Rectal smooth muscle tissue (tissue), 1 donor: Measurements from ENCODE around the gene CRYBG2.

Experiments used
- H3K27ac ChIP-seq: one replicate; pipeline ENCODE4 v1.7.0; 2013; ENCODE audit warnings: low read depth, low read length, inconsistent platforms
- H3K27me3 ChIP-seq: one replicate; pipeline ENCODE4 v1.7.0; 2013; ENCODE audit warnings: low read length; ENCODE audit not compliant: control insufficient read depth, insufficient read depth
- H3K36me3 ChIP-seq: one replicate; pipeline ENCODE4 v1.7.0; 2013; ENCODE audit warnings: low read length; ENCODE audit not compliant: control insufficient read depth, insufficient read depth
- H3K4me1 ChIP-seq: one replicate; pipeline ENCODE4 v1.7.0; 2013; ENCODE audit warnings: low read length; ENCODE audit not compliant: control insufficient read depth, insufficient read depth
- H3K4me3 ChIP-seq: one replicate; pipeline ENCODE4 v1.7.0; 2013; ENCODE audit warnings: low read length
- H3K9ac ChIP-seq: one replicate; pipeline ENCODE4 v1.7.0; 2013; ENCODE audit warnings: low read length

Gene CRYBG2

DNA sequence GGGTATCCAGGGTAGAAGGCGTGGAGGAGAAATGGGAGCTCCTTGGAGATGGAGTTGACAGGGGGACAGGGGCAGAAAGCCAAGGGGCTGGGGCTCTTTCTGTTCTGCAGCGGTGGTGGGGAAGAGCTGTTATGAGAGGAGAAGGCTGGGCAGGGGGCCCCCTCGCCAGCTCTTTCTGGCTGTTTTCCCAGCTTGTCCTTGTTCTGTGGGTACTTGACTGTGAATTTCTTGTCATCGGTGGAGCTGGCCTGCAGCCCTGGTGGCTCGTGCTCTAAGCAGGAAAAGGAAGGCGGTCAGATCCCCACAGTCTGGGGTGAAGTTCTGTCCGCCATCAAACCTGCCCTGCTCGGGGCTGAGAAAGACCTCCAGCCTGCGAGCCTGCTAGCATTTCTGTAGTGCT, 11.0 kb upstream of the CRYBG2 start:
- Histone ChIP-seq H3K9ac (no peak overlapping the region), H3K4me3 (no peak overlapping the region), H3K4me1 (no peaks in the 10 kb centered on the region), H3K27me3 (peaks cover 16% of the 10 kb centered on the region), H3K27ac (no peak overlapping the region), H3K36me3 (no peaks in the 10 kb centered on the region)

DNA sequence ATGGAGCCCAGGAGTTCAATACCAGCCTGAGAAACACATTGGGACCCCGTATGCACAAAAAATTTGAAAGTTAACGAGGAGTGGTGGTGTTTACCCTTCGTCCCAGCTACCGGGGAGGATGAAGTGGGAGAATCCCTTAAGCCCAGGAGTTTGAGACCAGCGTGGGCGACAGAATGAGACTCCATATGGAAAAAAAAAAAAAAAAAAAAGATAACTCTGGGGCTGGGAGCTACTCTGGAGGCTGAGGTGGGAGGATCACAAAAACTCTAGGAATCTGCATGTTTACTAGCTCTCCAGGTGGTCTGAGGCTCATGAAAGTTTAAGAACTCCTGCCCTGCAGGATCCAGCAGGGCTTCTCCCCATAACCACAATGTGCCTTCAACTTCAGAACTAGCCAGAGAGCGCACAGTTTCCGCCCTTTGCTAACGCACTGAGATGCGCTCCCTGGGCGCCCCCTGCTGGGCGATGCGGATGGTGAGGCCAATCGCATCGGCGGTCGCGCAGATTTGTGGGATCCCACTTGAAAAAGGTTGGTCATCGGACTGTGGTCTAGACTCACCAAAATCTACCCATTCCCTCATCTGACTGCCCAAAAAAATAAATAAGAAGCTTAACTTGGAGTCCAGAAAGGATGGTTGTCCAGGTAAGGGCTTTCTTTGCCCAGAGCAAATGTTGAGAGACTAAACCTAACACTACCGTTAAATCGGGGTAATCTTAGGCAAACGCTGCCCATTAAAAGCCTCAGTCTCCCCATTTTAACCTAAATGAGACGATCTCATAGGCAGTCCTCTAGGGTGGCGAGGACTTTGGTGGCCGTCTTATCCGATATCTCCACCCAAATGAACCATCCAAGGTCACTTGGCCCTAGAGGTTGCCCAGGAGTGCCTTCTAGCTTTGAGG, 9.9 kb upstream of the CRYBG2 start:
- Histone ChIP-seq H3K27me3 (peaks cover 16% of the 10 kb centered on the region), H3K4me3 (no peak overlapping the region), H3K4me1 (no peaks in the 10 kb centered on the region)

DNA sequence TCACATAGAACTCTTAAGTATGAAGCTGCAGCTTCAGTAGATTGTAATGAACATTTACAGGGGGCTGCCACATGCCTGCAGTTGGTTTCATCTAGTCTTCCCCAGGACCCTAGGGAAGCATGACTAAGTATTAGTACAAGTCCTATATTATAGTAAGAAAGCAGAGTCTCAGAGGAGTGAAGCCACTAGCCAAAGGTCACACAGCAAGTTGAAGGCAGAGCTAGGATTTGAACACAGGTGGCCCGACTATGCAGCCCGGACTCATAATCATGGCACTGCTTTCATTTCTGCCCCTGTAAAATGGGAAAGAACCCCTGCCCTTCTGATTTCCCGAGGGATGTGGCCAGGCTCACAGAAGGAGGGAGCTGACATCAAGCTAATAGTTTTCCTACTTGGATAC, 8.4 kb upstream of the CRYBG2 start:
- H3K4me1 ChIP-seq: no peaks in the 10 kb centered on the region
- H3K27me3 ChIP-seq: peaks cover 16% of the 10 kb centered on the region
- H3K9ac ChIP-seq: no peak overlapping the region
- no peak overlapping the region for H3K4me3 ChIP-seq
- no peak overlapping the region for H3K27ac ChIP-seq
- no peaks in the 10 kb centered on the region for H3K36me3 ChIP-seq

More for the DNA sequence above, 9.9 kb upstream of the CRYBG2 start:
- Histone ChIP-seq H3K27ac (no peak overlapping the region), H3K36me3 (no peaks in the 10 kb centered on the region), H3K9ac (no peak overlapping the region)

DNA sequence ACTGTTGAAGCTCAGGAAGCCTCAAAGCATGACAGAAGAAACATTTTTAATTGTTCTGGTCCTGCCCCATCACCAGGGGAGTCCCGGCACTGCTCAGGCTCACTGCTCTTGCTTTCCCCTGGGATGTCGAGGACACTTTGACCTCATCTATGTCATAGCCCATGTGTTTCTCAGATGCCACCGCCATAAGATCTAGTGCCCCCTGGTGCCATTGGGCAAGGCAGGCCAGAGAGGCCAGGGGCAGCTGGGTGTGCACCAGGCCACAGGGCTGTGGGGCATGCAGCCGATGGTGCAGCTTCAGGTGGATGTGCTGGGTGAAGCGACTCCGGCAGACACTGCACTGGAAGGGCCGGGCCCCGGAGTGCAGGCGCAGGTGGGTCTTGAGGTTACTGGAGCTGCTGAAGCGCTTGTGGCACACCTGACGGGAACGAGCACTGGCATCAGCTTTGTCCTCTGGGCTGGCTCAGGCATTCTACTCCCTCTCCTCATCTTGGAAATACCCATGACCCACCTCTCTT, 7.7 kb upstream of the CRYBG2 start:
- Histone ChIP-seq H3K27me3 (peaks cover 16% of the 10 kb centered on the region), H3K36me3 (no peaks in the 10 kb centered on the region), H3K4me1 (no peaks in the 10 kb centered on the region), H3K4me3 (no peak overlapping the region), H3K9ac (no peak overlapping the region), H3K27ac (no peak overlapping the region)

DNA sequence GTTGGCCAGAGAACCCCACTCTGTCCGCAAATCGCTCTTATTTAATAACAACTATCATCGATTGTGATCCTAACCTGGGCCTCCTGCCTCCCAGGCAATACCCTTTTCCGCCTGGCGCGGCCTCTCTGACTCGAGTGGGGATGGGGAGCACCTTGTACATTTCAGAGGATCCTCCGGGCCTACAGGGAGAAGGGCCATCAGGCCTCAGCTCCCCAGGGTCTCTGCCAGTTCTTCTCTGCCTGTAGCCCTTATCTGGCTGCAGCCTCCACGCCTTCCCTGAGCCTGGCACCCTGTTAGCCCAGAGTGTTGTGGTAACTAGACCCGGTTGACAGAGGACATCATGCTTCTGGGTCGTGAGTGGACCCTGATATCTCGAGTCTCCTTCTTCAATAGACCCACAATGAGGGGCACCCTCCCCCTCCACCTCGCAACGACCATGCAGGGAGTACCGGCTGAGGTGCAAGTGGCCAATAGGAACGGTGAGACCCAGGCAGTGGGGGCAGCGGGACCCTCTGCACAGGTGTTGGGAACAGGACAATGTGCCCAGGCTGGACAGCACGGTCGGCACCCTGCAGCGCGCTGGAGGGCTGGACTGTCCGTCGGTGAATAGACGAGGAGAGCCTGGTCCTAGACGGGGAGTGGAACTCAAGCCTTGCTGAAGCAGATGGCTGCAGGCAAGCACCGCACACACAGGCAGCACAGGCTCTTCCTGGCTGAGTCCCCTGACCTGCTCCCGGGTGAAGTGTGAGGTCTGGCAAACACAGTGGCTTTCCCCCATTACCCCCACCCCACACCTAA, 7.1 kb upstream of the CRYBG2 start:
- peaks cover 16% of the 10 kb centered on the region for H3K27me3 ChIP-seq
- peak overlapping the region; percentile 42 for H3K4me3 ChIP-seq
- no peak overlapping the region for H3K9ac ChIP-seq
- no peaks in the 10 kb centered on the region for H3K36me3 ChIP-seq
- no peak overlapping the region for H3K27ac ChIP-seq
- H3K4me1 ChIP-seq: no peaks in the 10 kb centered on the region

DNA sequence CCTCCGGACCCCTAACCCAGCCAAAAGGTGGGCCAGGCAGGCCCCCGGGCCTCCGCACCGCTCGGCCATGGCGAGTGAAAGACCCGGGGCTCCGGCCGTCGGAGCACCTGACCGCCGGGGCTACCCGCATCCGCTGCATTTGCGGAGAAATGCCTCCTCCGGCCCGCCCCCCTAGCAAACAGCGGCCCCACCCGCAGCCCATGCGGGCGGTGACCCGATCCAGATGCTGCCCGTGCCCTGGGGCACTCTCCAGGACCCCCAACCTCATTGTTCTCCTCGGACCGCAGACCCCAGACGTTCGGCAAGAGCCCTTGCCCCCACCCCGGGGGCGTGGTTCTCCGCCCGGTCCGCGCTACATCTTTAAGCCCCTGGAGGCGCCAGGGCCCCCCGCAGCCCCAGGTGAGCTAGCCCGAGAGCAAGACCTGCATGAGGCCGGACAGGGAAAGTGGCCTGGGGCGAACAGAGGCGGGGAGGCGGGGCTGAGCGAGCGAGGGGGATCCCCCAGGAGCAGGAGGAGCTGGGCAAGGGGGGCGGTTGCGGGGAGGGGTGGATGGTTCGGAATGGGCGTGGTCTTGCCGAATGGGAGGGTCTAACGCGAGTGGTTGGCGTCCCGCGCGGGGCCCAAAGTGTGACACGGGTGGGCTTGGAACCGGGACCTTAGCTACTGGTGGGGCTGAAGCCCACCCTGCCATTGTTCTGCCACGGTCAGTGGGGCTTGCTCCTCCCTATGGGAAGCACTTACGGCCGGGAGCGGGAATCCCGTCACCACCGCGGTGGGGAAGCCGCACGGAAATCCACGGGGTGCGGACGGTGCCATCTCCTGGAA, 6.3 kb upstream of the CRYBG2 start:
- H3K9ac ChIP-seq: no peak overlapping the region
- H3K27me3 ChIP-seq: peaks cover 16% of the 10 kb centered on the region
- no peaks in the 10 kb centered on the region for H3K36me3 ChIP-seq
- H3K4me3 ChIP-seq: peak overlapping the region; percentile 42
- no peak overlapping the region for H3K27ac ChIP-seq
- no peaks in the 10 kb centered on the region for H3K4me1 ChIP-seq

DNA sequence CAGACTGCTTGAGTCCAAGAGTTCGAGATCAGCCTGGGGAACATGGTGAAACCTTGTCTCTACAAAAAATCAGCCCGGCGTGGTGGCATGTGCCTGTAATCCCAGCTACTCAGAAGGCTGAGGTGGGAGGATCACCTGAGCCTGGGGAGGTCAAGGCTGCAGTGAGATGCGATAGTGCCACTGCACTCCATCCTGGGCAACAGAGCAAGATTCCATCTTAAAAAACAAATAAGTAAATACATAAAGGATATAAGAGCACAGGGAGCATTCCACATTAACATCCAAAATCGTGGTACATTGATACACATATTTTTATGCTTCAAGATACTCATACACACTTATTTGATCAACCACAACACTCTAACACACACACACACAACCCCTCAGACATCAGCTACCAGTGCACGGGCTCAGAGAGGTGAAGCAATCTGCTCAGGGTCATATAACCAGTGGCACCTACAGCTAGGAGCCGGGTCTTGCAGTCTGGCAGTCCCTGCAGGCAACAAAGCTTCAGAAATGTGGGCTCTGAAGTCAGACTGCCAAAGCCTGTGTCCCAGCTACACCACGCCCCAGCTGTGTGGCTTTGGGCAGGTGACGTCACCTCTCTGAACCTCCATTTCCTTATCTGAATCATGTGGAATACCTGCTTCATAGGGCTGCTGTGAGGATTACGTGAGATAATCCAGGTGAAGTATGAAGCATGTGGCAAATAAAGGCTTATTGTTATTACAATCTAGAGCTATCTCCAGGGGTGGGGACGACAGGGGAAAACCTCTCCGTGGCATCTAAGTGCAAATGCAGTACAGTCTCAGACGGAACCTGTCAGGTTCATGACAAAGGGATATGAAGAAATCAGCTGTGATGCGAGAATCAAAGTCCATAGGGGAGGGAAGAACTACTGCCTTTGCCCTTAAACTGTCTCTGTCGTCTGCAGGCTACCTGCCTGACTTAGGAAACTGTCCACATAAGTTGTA, 4.8 kb upstream of the CRYBG2 start:
- Histone ChIP-seq H3K4me3 (no peak overlapping the region), H3K27ac (no peak overlapping the region), H3K4me1 (no peaks in the 10 kb centered on the region), H3K9ac (no peak overlapping the region), H3K36me3 (no peaks in the 10 kb centered on the region), H3K27me3 (peaks cover 16% of the 10 kb centered on the region)

DNA sequence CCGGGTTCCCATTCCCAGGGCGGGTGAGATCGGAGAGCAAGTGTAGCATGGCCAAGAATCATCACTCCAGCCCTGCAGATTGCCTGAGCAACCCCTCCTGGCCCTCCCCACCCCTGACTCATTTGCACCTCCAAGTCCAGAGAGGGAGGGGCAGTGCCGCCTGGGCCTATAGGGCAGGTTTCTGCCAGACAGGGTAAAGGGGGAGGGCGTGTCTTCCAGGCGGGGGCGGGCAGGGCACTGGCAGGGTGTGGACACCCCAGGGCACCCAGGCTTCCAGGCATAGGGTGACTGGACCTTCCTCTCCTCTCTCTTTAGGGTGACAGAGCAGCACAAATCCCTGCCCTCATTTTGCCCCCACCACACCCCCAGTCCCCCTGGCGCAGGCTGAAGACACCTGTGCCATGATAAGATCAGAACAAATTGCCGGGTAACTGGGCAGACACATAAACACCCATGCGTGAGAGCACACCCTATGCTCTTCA, 3.2 kb upstream of the CRYBG2 start:
- H3K4me1 ChIP-seq: no peaks in the 10 kb centered on the region
- H3K36me3 ChIP-seq: no peaks in the 10 kb centered on the region
- peaks cover 16% of the 10 kb centered on the region for H3K27me3 ChIP-seq
- no peak overlapping the region for H3K4me3 ChIP-seq
- no peak overlapping the region for H3K9ac ChIP-seq
- no peak overlapping the region for H3K27ac ChIP-seq

DNA sequence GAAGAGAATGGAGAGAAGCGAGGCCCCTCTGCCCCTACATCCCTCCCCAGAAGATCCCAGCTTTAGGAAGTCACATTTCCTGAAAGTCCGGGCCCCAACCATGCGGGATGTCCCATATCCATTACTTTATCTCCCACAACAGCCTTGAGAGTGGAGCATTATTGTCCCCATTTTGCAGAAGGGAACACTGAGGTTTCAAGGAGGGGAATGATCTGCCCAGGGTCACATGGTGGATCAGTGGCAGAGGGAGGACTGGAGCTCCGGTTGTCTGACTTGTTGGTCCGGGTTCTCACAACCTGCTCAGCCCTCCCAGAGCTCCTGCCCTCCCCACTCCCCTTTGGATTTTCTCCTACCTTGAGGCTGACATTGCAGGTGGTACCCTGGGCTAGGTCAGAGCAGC, 2.2 kb upstream of the CRYBG2 start:
- Histone ChIP-seq H3K4me1 (no peaks in the 10 kb centered on the region), H3K27ac (no peak overlapping the region), H3K36me3 (no peaks in the 10 kb centered on the region), H3K27me3 (peaks cover 8% of the 10 kb centered on the region), H3K9ac (no peak overlapping the region), H3K4me3 (no peak overlapping the region)

DNA sequence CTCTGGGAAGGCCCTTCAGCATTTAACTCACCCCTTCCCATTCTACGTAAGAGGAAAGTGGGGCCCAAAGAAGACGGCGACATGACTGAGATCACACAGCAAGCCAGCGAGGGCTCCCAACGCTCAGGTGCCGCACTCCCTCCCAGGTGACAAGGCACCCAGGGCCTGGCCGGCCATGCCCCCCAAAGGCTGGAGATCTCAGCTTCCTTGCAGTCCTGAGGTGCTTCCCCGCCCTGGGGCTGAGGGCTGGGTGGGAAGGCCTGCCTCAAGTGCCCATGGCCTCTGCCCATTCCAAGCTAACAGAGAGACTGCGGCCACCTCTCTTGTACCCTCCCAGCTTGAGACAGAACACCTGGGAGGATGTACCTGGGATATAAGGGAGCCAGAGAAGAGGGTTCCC, 1.0 kb upstream of the CRYBG2 start:
- H3K36me3 ChIP-seq: no peaks in the 10 kb centered on the region
- H3K27ac ChIP-seq: no peak overlapping the region
- H3K4me3 ChIP-seq: no peak overlapping the region
- no peaks in the 10 kb centered on the region for H3K4me1 ChIP-seq
- no peaks in the 10 kb centered on the region for H3K27me3 ChIP-seq
- no peak overlapping the region for H3K9ac ChIP-seq

DNA sequence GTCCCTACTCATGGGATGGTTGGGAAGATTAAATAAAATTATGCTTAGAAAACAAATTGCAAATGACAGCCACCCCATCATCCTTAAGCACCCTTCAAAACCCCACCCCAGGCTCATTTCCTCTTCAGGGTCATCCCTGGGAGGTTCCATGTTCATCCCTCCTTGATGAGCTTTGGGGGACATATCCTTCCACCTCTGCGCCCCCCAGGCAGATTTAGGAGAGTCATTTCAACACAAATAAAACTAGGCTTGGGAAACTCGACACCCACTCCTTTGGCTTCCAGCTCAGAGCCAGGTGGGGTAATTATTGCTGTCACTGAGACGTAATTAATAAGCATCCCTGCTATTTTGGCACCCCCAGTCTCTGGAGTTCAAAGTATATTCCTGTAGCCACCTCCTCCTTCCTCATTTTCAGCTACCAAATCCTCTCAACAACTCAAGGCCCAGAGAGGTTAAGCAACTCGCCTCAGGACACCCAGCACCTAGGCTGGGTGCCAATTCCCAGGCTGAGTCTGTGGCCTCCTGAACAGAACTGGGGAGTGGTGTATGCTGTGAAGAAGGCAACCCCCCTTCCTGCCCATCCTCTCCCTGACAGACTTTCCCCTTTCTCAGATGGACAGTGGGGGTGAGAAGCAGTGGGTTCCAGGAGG, 595 bp downstream of the CRYBG2 start:
- Histone ChIP-seq H3K9ac (no peak overlapping the region), H3K27me3 (no peaks in the 10 kb centered on the region), H3K36me3 (no peaks in the 10 kb centered on the region), H3K4me3 (no peak overlapping the region), H3K4me1 (no peaks in the 10 kb centered on the region), H3K27ac (no peak overlapping the region)
